ENCODE data around the gene NYAP1. TPM values are rescaled to one million over a fixed set of nuclear protein-coding genes. Genes with fewer than 3 reads are reported as not detected.

NYAP1 gene
- total and polyA plus RNA-seq, 2 of the 8 experiments (the other 6 are each of a cell fraction or from before 2014, with no cell fraction given) = 1.9 to 4.6 TPM

GRCh38 chr7:100488333-100489095 lies 4.8 kb downstream of the NYAP1 start:
- Histone ChIP-seq H4K20me1 (replicated peaks in 1 of 2; ENCODE audit: control insufficient read depth in 1 of 2, insufficient read depth in 2 of 2, low read length in 2 of 2) (peaks cover 0 to 7% of the 10 kb centered on the region in 2 experiments), H3K79me1 (ENCODE audit: low read depth, low read length) (no peaks in the 10 kb centered on the region), H3K9me3 (ENCODE audit: insufficient read depth in 2 of 2, low read depth in 1 of 2, low read length in 1 of 2) (no peaks in the 10 kb centered on the region), H3K14ac (ENCODE audit: insufficient read length) (no peak overlapping the region), H2BK5ac (ENCODE audit: low read depth, low read length) (no peak overlapping the region), H2BK15ac (ENCODE audit: low read length) (no peak overlapping the region), H2BK120ac (replicated peaks; ENCODE audit: low read depth, low read length) (no peak overlapping the region), H3K4ac (replicated peaks; ENCODE audit: insufficient read length, low read depth, low read length) (no peak overlapping the region), H3K18ac (ENCODE audit: extremely low read depth, low read length) (no peak overlapping the region), H3K4me1 (replicated peaks in 1 of 4; ENCODE audit: control insufficient read depth in 3 of 4, insufficient read depth in 4 of 4, low read length in 3 of 4) (peaks cover 2 to 24% (median 14%) of the 10 kb centered on the region in 4 experiments), H4K8ac (ENCODE audit: extremely low read depth, insufficient read depth, low read length) (no peak overlapping the region), H2AFZ (ENCODE audit: low read length) (no peak overlapping the region), H4K91ac (replicated peaks; ENCODE audit: insufficient read length, low read length) (no peak overlapping the region), H3K27me3 (replicated peaks in 1 of 4; ENCODE audit: control insufficient read depth in 3 of 4, extremely low read depth in 1 of 4, insufficient read depth in 3 of 4, low read length in 3 of 4) (peaks cover 0 to 4% (median 2%) of the 10 kb centered on the region in 4 experiments; a peak in 5 of 7 replicates), H3K27ac (ENCODE audit: low read depth, low read length) (no peak overlapping the region), H2BK20ac (ENCODE audit: low read length) (no peak overlapping the region), H2AK5ac (ENCODE audit: low read depth, low read length) (no peak overlapping the region), H3K23me2 (ENCODE audit: low read depth, low read length) (peaks cover 11% of the 10 kb centered on the region; the same call in 1 of the 2 replicates), H3K56ac (replicated peaks; ENCODE audit: insufficient read length, low read depth, low read length) (no peak overlapping the region), H3K4me2 (ENCODE audit: insufficient read depth in 1 of 2, low read depth in 2 of 2, low read length in 2 of 2) (no peak overlapping the region), H2BK12ac (ENCODE audit: low read depth, low read length) (no peak overlapping the region), H3K79me2 (ENCODE audit: control insufficient read depth in 1 of 2, insufficient read depth in 2 of 2, low read length in 2 of 2) (no peaks in the 10 kb centered on the region; a peak in 1 of 4 replicates), H3K23ac (ENCODE audit: insufficient read length) (no peak overlapping the region), H4K5ac (ENCODE audit: insufficient read length, low read depth, low read length) (no peak overlapping the region), H3K9ac (replicated peaks in 1 of 4; ENCODE audit: extremely low read depth in 1 of 4, low read depth in 3 of 4, low read length in 3 of 4) (no peak overlapping the region), H3K4me3 (ENCODE audit: extremely low read depth in 1 of 4, insufficient read depth in 2 of 4, low read depth in 3 of 4, low read length in 4 of 4) (no peak overlapping the region), H3K36me3 (ENCODE audit: control insufficient read depth in 2 of 4, insufficient read depth in 4 of 4, low read length in 3 of 4) (peaks cover 0 to 9% (median 0%) of the 10 kb centered on the region in 4 experiments; a peak in 3 of 8 replicates)
- DNase-seq (ENCODE audit: low read depth in 1 of 2, low spot score in 2 of 2) (no peak), FAIRE-seq (no peak)
- 91% methylated on average over 32 of the region's 44 CpGs; no CpG with 5 or more reads in 1 of the 2 experiments for WGBS, 2 experiments (ENCODE audit: extremely low coverage in 1 of 2, insufficient coverage in 1 of 2, insufficient read length in 1 of 2, insufficient replicate concordance in 2 of 2, low coverage in 1 of 2, low lambda C conversion rate in 2 of 2, missing lambda C conversion rate in 1 of 2)
- ChIA-PET CTCF (ENCODE audit: partially characterized antibody) (interaction anchor here (0.6 to 2.3 kb wide), 8 partner anchors 8 to 997 kb away, joined by 3 to 6 read pairs (median 3); no protein-coding TSS in a partner anchor), POLR2A (ENCODE audit: partially characterized antibody) (interaction anchor here (0.7 to 1.6 kb wide), 4 partner anchors 9 to 72 kb away, joined by 3 to 6 read pairs (median 4); partner anchors contain the start of genes MEPCE and ZCWPW1)
- no peak for TF ChIP-seq SP1 (IDR thresholded peaks at IDR 0.05; ENCODE audit: low read depth, low read length)
- no peak for TF ChIP-seq USF2 (IDR thresholded peaks at IDR 0.05; ENCODE audit: low read length)
- TF ChIP-seq RXRA (IDR thresholded peaks at IDR 0.05; ENCODE audit: insufficient read depth, low read depth, low read length) = no peak
- no peak for TF ChIP-seq SRF (IDR thresholded peaks at IDR 0.05; ENCODE audit: low read depth, low read length)
- TF ChIP-seq TBP (IDR thresholded peaks at IDR 0.05; ENCODE audit: low read depth, low read length) = no peak
- TF ChIP-seq ZNF274 (IDR thresholded peaks at IDR 0.05; ENCODE audit: borderline replicate concordance, extremely low read depth, low read length) = no peak
- TF ChIP-seq TCF12 (IDR thresholded peaks at IDR 0.05; ENCODE audit: low read depth, low read length) = no peak
- TF ChIP-seq GTF2F1 (IDR thresholded peaks at IDR 0.05; ENCODE audit: borderline replicate concordance, low read depth, low read length) = no peak
- no peak for TF ChIP-seq CHD1 (IDR thresholded peaks at IDR 0.05; ENCODE audit: low read depth, low read length)
- no peak for TF ChIP-seq EGR1 (IDR thresholded peaks at IDR 0.05; ENCODE audit: borderline replicate concordance, low read depth, low read length)
- no peak for TF ChIP-seq SP2 (IDR thresholded peaks at IDR 0.05; ENCODE audit: low read length)
- TF ChIP-seq SAP30 (IDR thresholded peaks at IDR 0.05; ENCODE audit: insufficient read depth, insufficient replicate concordance, low read length) = no peak

Measured in H1 (cell line).